Dedifferentiated amniotic fluid mesenchymal stem cell (primary cell): ENCODE measurements around the gene LDLRAD4.
A peak's percentile ranks its signal among the peaks of the same experiment; 100 is the strongest.

Experiments
- DNase-seq: peaks from one replicate; pipeline ENCODE4 v3.0.0-alpha.2; 2016; ENCODE audit errors: extremely low spot score

The LDLRAD4 gene

GRCh38 chr18:13447621-13448334 lies 229.2 kb downstream of the LDLRAD4 start:
- DNase-seq: peak; percentile 86

GRCh38 chr18:13448335-13448795 lies 229.8 kb downstream of the LDLRAD4 start:
- no peak for DNase-seq

GRCh38 chr18:13449651-13450050 lies 231.1 kb downstream of the LDLRAD4 start:
- no peak for DNase-seq

- DNase-seq: no peak
Measured at GRCh38 chr18:13450289-13451212, 232.0 kb downstream of the LDLRAD4 start.

DNA sequence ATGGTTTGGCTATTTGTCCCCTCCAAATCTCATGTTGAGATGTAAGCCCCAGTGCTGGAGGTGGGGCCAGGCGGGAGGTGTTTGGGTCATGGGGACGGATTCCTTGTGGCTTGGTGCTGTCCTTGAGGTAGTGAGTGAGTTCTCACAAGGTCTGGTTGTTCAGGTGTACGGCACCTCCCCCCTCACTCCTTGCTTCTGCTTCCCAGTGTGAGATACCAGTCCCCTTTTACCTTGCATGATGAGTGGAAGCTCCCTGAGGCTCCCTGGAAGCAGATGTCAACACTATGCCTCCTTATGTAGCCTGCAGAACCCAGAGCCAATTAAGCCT lies 232.6 kb downstream of the LDLRAD4 start:
- no peak for DNase-seq

GRCh38 chr18:13451661-13452387 lies 233.3 kb downstream of the LDLRAD4 start:
- no peak for DNase-seq

DNA sequence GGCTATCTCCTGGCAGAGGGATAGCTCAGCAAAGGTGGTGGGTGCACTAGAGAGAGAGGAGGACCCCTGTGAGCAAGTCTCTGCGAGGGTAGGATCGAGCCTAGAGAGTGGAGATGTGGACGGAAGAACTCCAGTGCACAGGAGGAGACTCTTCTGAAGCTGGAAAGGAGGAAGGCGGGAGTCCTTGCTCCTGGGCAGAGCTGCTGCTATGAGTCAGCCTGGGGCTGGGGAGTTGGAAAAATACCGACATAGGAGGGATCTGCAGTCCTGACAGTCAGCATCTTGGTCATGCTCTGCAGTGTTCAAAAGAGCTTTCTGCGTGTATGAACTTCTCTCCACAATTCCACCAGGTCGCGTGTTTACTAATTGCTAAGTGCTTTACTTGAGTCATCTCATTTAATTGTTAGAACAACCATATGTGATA lies 233.8 kb downstream of the LDLRAD4 start:
- peak; percentile 64 for DNase-seq

GRCh38 chr18:13452871-13453680 lies 234.5 kb downstream of the LDLRAD4 start:
- no peak for DNase-seq

GRCh38 chr18:13453714-13454113 lies 235.2 kb downstream of the LDLRAD4 start:
- DNase-seq: no peak

DNA sequence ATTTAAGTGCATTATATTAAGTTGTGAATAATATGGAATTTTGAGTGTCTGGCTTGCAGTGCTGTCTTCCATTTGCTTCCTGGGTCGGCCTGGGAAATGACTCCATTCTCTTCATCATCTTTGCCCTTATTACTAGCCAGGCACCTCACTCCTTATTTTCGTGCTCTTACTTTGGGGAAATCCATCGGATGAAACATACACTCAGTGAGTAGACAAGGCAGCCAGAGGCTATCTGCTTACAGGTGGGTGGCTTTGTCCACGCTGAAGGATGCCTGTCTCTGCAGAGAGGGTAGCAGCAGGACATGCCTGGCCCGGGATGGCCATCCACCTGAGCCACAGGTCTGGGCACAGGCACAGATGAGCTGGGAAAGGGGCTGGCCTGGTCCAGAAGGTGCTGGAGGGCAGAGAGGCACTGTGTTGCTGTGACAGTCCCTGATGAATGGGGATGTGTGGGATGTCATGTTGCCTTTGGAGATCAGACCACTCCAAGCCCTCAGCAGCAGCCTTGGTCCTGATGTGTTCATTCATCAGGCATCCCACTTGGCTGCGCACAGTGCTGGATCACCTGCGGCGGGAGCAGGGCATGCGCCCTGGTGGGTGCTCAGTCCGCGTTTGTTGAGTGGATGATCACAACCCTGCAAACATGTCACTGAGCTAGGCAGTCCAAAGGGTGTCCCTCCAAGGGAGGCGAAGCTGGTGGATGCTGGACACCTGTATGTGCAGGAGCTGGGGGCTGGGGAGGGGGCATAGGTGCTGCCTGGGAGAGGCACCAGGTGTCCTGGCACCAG lies 236.0 kb downstream of the LDLRAD4 start:
- DNase-seq: no peak

- DNase-seq: no peak
Measured at GRCh38 chr18:13455471-13455870, 236.9 kb downstream of the LDLRAD4 start.

- no peak for DNase-seq
Measured at GRCh38 chr18:13455960-13456481, 237.5 kb downstream of the LDLRAD4 start.

GRCh38 chr18:13456736-13457271 lies 238.2 kb downstream of the LDLRAD4 start:
- DNase-seq: no peak

- no peak for DNase-seq
Measured at GRCh38 chr18:13457327-13457726, 238.8 kb downstream of the LDLRAD4 start.

DNA sequence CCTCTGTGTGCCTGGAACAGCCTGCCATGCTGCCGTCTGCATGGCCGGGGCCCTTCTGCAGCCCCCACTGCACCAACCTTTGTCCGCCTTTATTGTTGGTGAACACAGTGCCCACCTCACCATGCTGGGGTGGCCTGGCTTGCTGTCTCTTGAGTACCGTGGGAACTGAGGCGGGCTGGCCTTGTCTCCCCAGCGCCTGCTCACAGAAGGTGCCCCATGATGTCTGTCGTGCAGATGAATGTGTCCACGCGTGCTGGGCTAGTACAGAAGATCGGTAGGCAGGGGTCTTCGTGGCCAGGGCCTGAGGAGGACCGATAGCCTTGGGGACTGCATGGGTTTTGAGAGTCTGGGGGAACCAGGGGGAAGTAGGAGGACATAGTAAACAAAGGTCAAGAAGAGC lies 242.4 kb downstream of the LDLRAD4 start:
- no peak for DNase-seq

DNA sequence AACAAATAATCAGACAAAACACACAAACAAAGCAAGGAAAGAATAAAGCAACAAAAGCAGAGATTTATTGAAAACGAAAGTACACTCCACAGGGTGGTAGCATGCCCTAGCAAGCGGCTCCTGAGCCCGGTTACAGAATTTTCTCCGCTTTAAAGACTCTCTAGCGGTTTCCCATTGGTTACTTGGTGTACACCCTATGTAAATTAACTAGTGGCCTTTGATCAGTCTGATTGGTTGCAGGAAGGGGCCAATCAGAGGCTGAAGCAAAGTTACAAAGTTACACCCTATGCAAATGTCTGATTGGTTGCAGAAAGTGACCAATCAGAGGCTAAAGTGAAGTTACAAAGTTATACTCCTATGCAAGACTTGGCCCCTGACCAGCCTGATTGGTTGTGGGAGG lies 242.9 kb downstream of the LDLRAD4 start:
- no peak for DNase-seq

GRCh38 chr18:13461936-13462335 lies 243.4 kb downstream of the LDLRAD4 start:
- no peak for DNase-seq

GRCh38 chr18:13462686-13463085 lies 244.1 kb downstream of the LDLRAD4 start:
- no peak for DNase-seq

DNA sequence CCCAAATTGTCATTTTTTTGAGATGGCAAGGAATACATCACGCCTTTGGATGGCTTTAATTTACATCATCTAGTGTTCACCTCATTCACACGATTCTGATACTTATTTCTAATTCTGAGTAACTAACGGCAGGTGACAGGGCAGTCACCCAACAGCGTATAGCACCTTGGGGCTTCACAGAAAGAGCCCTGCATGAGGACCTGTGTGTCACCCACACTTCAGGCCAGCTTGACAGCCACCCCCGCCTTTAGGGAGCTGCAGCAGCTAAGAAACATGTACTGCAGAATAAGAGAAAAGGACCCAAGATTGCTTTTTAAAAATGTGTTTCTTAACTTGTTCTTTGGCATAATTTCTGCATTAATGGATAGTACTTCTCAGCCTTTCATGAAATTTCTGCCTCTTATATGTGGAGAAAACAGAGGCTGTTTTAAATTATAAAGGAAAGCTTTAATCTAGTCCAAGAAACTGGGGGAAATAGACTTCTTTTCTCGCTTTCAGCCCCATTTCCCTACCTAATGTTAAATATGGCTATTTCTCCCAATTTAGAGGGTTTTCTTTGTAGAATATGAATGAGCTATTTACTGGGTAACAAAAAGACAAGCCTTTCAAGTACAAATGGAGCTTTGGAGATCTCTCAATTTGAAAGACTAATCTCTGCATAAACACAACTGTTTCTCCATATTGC lies 245.1 kb downstream of the LDLRAD4 start:
- DNase-seq: no peak
